Right cardiac atrium (tissue), 5 donors: ENCODE data around the gene SUN2. TPM values are rescaled to one million over a fixed set of nuclear protein-coding genes. Genes with fewer than 3 reads are reported as not detected.

Experiments used
- ATAC-seq, 2 donors: fragments of 200-7000 bp; cut with Tn5 transposase; one replicate each; pipeline versions ENCODE4 v1.8.0 to v1.9.1; 2020; ENCODE audit warnings: moderate library complexity in 2 of 2, mild to moderate bottlenecking in 1 of 2
- DNase-seq, 3 donors: peaks; one replicate each; pipeline ENCODE4 v3.0.0-alpha.2; 2020
- H3K27ac ChIP-seq: one replicate; pipeline ENCODE4 v1.5.1; 2013; ENCODE audit warnings: mild to moderate bottlenecking, low read length, control low read depth, moderate library complexity
- H3K27me3 ChIP-seq: one replicate; pipeline ENCODE4 v1.6.1; 2013; ENCODE audit not compliant: control insufficient read depth, insufficient read depth
- H3K4me1 ChIP-seq: one replicate; pipeline ENCODE4 v1.6.1; 2013; ENCODE audit warnings: low read length; ENCODE audit not compliant: control insufficient read depth, insufficient read depth
- H3K4me3 ChIP-seq: one replicate; pipeline ENCODE4 v1.5.1; 2013; ENCODE audit warnings: low read length, control low read depth
- H3K9me3 ChIP-seq: one replicate; pipeline ENCODE4 v1.6.1; 2013; ENCODE audit warnings: low read length; ENCODE audit not compliant: control insufficient read depth
- WGBS: extraction: QIAGEN DNeasy Blood & Tissue Kit; methylation state at CpG from one replicate; pipeline ENCODE4 v1.1.7; 2013; 5-methylcytosine and 5-hydroxymethylcytosine counted together
- intact Hi-C, 4 donors: fragments of 100-400 bp; cut with DNase I; formaldehyde crosslinking; loops; one replicate each; pipeline versions ENCODE4 v1.11.0 to v1.14.0; 2022 to 2023
- polyA plus RNA-seq: library from polyadenylated mRNA; stranded (reverse); fragments of 200-250 nt; gene quantifications from one replicate; pipeline ENCODE4 v1.2.3, GENCODE V29; 2013
- total RNA-seq, 4 donors: library from RNA; stranded (reverse); fragmentation: NEBNext Ultra II Directional; extraction: Animal tissue kit (Norgen Biotek cat#: 25700); gene quantifications; one replicate each; pipeline ENCODE4 v1.2.1, GENCODE V29; 2021
- donor health status: healthy with polysubstance abuse.
- donor health status: DM: no; HTN: yes; CAD: no.
- donor health status: DM: no; HTN: no; CAD: no.
- donor health status: DM: no; HTN: yes; CAD: no; lungs with severe emphysema.
- donor health status: DM: yes; HTN: yes; CAD: no.

The SUN2 gene
- total and polyA plus RNA-seq, 5 donors: 61.7 to 123 (median 110) TPM

DNA sequence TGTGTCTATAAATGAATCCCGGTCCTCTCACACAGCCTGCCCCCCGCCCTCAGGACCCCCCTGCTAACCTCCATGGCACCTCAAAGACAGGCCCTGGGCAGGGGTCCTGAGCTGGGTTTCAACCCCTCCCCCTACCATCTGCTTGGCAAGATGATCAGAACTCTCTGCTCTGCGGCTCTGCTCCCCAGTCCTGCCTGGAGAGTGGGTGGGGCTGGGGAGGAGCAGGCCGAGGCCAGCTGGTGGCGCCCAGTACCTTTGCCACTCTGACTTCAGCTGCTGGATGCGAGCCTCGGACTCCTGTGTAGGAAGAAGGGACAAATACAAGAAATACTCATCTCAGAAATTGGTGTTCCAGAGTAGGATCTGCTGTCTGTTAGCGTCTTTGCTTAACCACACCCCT lies 15.0 kb downstream of the SUN2 start:
- Histone ChIP-seq H3K9me3 (no peaks in the 10 kb centered on the region), H3K4me1 (no peaks in the 10 kb centered on the region), H3K27ac (no peak overlapping the region), H3K27me3 (no peaks in the 10 kb centered on the region), H3K4me3 (no peak overlapping the region)
- ATAC-seq: no peak
- DNase-seq: peak; percentile 7 to 44 (median 25)
- 85% methylated on average over 8 of the region's 8 CpGs for WGBS
- intact Hi-C loops: no loop called here

DNA sequence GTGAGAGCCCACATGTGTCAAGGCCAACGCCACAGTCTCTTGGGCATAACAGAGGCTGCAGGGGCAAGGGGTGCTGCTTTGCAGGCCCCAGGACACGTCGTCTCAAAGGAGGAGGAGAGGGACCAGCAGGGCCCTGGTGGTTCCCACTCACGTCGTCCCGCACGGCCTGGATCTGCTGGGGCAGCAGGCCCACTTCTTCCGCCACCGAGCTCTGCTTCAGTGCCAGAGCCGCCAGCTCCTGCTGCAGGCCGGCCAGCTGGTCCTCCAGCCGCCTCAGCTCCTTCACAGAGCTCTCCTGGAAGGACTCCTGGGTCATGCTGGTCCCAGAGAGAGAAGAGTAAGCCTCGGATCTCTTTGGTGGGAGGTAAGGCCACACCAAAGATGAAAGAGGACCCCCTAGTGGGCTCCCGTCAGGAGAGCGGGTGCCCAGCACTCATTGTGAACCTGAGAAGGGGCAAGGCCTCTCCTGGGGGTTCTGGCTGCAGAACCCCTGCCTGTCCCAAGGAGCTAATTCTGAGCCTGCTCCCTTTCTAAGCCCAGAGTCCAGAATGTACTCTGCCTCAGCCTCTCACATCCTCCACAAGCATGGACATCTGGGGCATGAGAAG lies 15.6 kb downstream of the SUN2 start:
- no peak for ATAC-seq
- H3K9me3 ChIP-seq: no peaks in the 10 kb centered on the region
- H3K4me3 ChIP-seq: no peak overlapping the region
- WGBS: 85% methylated on average over 15 of the region's 15 CpGs
- intact Hi-C loops: no loop called here
- H3K27me3 ChIP-seq: no peaks in the 10 kb centered on the region
- DNase-seq: peak; percentile 7 to 33 (median 31)
- H3K4me1 ChIP-seq: no peaks in the 10 kb centered on the region
- H3K27ac ChIP-seq: no peak overlapping the region

DNA sequence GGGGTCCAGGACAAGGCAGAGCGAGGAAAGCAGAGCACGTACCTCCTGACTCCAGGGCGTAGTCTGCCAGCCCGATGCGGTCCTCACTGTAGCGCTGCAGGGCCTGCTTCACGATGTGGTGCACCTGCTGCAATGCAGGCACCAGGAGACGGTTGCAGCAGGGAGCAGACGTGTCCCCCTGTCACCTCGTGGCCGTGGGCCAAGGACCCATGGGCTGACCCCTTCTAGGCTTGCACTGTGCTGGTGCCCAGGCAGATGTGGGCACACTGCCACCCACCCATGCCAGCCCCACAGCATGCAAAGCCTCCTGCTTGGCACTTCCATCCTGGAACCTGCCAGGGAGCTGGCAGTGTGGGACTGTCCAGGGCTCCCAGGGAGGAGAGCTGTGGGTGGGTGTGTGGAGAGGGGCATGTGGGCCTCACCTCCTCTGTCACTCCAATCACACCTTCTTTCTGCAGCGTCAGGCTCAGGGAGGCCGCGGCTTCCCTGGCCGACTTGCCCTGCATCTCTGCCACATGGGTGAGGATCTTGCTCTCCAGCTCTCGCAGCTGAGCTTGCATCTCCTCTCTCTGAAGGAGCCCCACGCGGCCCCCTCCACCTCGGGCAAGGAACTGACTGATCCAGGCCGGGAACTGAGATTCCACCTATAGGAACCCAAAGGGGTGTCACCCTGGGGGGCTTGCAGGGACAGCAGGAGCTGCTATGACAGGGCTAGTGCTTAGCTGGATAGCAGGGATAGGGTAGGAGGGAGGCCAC lies 16.3 kb downstream of the SUN2 start:
- no peaks in the 10 kb centered on the region for H3K9me3 ChIP-seq
- H3K27ac ChIP-seq: no peak overlapping the region
- no peak overlapping the region for H3K4me3 ChIP-seq
- peak; percentile 12 to 56 (median 15) for DNase-seq
- no peaks in the 10 kb centered on the region for H3K27me3 ChIP-seq
- intact Hi-C loops: no loop called here
- H3K4me1 ChIP-seq: no peaks in the 10 kb centered on the region
- ATAC-seq: peak in 1 of 2 donors; percentile 4
- WGBS: 89% methylated on average over 20 of the region's 20 CpGs

DNA sequence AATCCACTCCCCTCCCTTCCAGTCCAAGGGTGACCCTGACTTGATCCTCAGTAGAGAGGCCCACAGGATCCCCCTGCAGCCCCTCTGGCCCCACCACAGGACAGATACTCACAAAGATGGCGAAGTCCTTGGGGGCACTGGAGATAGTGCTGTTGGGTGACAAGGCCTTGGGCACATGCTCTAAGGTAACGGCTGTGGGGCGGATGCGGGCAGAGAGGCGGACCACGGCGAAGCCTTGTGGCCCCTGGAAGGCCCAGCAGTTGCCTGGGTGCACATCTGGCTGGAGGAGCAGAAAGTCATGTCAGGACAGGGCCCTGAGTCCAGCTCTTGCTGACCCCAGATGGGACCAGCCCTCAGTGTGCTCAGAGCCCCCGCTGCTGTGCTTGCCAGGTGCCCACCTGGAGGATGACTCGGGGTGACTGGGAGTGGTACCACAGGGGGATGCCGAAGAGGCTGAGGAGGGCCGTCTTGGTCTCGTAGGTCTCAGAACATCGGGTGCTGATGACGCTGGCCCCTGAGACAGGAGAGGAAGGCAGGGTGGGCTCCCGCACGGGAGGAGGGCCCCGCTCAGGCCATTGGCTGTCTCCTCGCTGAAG lies 17.2 kb downstream of the SUN2 start:
- WGBS: 95% methylated on average over 18 of the region's 18 CpGs
- Histone ChIP-seq H3K9me3 (no peaks in the 10 kb centered on the region), H3K4me1 (no peaks in the 10 kb centered on the region), H3K27ac (no peak overlapping the region), H3K4me3 (no peak overlapping the region), H3K27me3 (no peaks in the 10 kb centered on the region)
- ATAC-seq (no peak), DNase-seq (peak in 2 of 3 donors; percentile 9 to 41)
- intact Hi-C loops: no loop called here

DNA sequence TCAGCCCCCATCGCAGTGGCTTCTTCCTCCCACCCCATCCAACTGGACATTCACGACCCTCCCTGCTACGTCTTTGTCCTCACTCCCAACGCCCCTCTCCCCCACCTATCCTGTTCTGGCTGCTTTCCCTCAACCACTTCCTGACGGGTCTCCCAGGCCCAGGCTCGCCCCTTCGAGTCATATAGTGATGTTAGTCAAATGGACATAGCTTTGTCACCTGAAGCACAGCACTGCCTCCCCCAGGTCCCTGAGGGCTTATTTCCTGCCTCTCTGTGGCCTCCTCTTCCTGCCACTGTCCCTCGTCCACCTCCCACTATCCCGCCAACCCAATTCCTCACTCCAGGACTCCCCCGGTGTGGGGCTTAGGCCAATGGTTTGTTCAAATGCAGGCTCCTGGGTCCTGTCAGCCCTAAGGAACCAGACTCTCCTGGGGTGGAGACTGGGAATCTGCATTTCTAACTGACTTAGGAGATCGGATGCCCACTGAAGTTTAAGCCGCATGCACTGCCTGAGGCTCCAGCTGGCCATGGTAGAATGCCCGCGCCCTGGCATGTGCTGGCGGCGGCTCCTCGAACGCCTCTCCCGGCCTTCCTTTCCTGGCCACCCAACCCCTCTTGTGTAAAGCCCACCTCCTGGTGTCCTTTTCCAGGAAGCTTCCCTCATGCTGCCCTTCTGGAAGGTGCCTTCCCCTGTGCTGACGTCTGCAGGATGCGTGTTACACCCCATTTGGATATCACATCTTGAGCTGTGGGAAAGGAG lies 18.3 kb downstream of the SUN2 start:
- Histone ChIP-seq H3K27me3 (no peaks in the 10 kb centered on the region), H3K9me3 (no peaks in the 10 kb centered on the region), H3K4me3 (no peak overlapping the region), H3K4me1 (peaks cover 2% of the 10 kb centered on the region), H3K27ac (no peak overlapping the region)
- intact Hi-C loops: no loop called here
- 79% methylated on average over 21 of the region's 21 CpGs for WGBS
- ATAC-seq (no peak), DNase-seq (peak in 1 of 3 donors; percentile 11)

DNA sequence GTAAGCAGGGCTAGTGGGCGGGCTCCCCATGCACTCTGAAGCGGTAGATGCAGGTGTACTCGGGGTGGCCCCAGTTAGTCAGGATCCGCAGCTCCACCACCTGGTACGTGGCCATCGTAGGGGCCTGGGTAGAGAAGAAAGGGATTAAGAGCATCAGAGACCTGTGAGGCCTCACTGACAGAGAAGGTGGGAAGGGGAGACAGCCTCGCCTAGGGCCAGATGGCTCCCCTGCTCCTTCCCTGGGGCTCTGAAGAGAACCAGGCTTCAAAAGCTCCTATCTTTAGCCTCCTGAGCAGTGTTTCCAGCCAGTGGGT lies 19.6 kb downstream of the SUN2 start:
- intact Hi-C loops: no loop called here
- H3K27ac ChIP-seq: no peak overlapping the region
- WGBS: 89% methylated on average over 7 of the region's 7 CpGs
- no peak for DNase-seq
- H3K4me1 ChIP-seq: peaks cover 2% of the 10 kb centered on the region
- no peaks in the 10 kb centered on the region for H3K9me3 ChIP-seq
- H3K4me3 ChIP-seq: no peak overlapping the region
- ATAC-seq: no peak
- no peaks in the 10 kb centered on the region for H3K27me3 ChIP-seq

DNA sequence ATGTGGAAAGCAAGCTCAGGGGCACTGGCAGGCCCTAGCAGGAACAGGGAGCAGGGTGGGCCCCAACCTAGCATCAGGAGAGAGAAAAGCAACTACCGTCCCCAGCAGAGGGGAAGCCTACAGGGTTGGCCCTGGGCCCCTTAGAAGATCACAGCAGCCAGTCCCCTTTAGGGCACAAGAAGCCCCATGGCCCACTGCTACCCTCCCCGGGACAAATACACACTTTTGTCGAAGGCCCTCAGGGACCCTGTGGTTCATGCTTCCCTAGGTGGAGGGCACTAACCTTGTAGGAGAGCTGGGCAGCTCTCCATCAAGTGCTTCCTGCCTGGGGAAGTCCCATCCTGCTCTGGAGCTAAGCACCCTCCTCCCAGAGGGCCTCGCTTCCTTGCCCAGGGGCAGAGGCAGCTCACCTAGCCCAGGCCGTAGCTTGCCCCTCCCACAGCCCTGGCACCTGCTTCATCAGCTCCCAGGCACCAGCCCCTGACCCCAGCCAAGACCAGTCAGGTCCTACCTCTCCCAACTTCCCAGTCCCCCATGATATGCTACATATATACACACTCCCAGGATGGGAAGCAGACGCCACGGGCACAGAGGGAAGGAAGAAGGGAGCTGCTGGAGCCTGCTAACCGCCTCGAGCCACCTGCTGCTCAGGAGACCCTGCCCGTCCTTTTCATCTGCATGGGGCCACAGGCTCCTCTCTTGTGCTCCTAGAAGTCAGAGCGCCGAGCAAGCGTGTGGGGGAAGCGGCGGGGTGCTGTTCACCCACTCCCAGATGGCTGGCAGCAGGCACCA lies 20.1 kb downstream of the SUN2 start:
- DNase-seq: peak in 2 of 3 donors; percentile 17 to 62
- no peak overlapping the region for H3K27ac ChIP-seq
- intact Hi-C loops: no loop called here
- ATAC-seq: no peak
- H3K4me3 ChIP-seq: no peak overlapping the region
- peaks cover 2% of the 10 kb centered on the region for H3K4me1 ChIP-seq
- 79% methylated on average over 15 of the region's 15 CpGs for WGBS
- no peaks in the 10 kb centered on the region for H3K27me3 ChIP-seq
- no peaks in the 10 kb centered on the region for H3K9me3 ChIP-seq

DNA sequence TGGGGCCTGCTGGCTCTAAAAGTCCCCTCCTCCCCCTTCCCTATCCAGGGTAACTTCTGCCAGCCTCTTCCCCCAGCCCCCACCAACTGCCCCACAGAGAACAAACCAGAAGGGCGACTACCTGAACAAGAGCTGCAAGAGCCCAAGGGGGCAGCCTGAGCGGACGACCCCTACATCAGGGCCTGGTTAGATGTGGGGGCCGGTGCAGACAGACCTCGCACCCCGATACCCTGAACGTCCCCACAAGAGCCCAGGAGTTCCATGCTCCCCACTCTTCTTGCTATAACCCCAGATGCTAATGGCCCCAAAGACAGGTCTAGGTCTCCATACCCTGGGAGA lies 20.7 kb downstream of the SUN2 start:
- ATAC-seq (no peak), DNase-seq (peak in 1 of 3 donors; percentile 14)
- Histone ChIP-seq H3K4me3 (no peak overlapping the region), H3K27ac (no peak overlapping the region), H3K4me1 (peaks cover 2% of the 10 kb centered on the region), H3K9me3 (no peaks in the 10 kb centered on the region), H3K27me3 (no peaks in the 10 kb centered on the region)
- intact Hi-C loops: no loop called here
- 95% methylated on average over 7 of the region's 7 CpGs for WGBS

DNA sequence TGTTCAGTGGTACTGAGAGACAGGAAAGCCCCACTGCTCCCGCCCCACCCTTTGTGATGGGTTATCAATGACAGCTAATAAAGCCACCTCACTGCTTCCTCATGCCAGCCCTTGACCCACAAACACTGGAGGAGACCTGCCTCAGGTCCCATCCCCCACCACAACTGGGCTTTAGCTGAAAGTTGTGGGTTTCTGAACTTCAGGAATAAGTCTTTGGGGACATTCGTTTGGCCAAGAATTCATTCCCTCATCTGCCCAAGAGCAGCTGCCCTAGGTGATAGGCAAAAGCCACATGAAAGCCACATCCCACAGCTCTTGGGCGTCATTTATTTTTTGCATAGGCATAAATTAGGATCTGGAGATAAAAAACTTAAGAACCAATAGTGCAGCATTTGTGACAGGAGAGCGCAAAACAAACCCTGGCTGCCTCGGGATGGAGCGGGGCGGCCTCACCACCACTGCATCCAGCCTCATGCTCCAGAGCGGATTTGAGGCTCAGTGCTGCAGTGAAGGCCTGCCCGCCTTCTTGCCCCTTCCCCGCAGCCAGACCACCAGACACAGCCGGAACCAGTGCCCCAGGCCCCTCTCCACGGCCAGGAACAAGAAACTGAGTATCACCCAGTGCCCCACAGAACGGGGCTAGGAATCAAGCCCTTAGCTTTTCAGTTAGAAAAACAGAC lies 21.2 kb downstream of the SUN2 start:
- peaks cover 2% of the 10 kb centered on the region for H3K4me1 ChIP-seq
- no peak for ATAC-seq
- DNase-seq: peak in 2 of 3 donors; percentile 22 to 33
- no peaks in the 10 kb centered on the region for H3K9me3 ChIP-seq
- H3K27me3 ChIP-seq: no peaks in the 10 kb centered on the region
- intact Hi-C loops: no loop called here
- 89% methylated on average over 13 of the region's 13 CpGs for WGBS
- no peak overlapping the region for H3K4me3 ChIP-seq
- H3K27ac ChIP-seq: peak overlapping the region; percentile 33

DNA sequence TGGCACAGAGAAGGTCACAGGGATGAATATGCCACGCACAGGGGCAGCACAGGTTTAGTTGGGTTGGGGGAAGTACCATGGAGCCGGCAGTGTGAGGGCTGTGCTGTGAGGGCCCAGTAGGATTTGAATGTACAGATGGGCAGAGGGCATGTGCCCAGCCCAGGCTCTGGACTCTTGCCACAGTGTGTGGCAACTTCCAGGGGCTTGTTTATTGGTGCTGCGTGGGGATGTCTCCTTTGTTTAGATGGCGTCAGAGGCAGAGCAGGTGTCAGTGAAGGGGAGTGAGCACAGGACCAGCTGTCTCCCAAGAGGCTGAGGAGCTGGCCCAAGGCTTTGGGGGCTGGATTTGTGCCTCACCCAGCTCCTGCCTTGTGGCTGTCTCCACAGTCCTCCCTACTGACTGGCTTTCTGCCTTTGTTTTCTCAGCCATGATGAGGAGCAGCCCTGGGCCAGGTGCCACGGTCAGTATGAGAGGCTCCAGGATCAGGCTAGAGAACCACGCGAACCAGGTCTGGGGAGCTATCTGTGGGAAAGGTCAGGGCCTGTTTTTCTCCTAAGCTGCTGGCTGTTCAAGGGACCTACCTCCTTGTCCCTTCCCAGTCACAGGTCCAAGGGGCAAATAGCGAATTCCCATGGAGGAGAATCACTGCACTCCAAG lies 21.9 kb downstream of the SUN2 start:
- Histone ChIP-seq H3K4me1 (peaks cover 2% of the 10 kb centered on the region), H3K27me3 (no peaks in the 10 kb centered on the region), H3K27ac (peak overlapping the region; percentile 33), H3K4me3 (no peak overlapping the region), H3K9me3 (no peaks in the 10 kb centered on the region)
- peak; percentile 23 to 26 for ATAC-seq
- WGBS: 54% methylated on average over 8 of the region's 8 CpGs
- DNase-seq: peak in 2 of 3 donors; percentile 33 to 78
- intact Hi-C loops: no loop called here
